ENCODE data around the gene ADRA1B.

Gene ADRA1B

GRCh38 chr5:160018945-160019625, 102.8 kb downstream of the ADRA1B start:
- DNase-seq (ENCODE audit: low read depth in 2 of 2), result no peak

- no peak for DNase-seq (ENCODE audit: low read depth in 2 of 2)
These were observed 104.0 kb downstream of the ADRA1B start for GRCh38 chr5:160020266-160020770.

- DNase-seq (ENCODE audit: low read depth in 2 of 2), result no peak
These were observed 104.7 kb downstream of the ADRA1B start for GRCh38 chr5:160020964-160021363.

- no peak for DNase-seq (ENCODE audit: low read depth in 2 of 2)
These were observed 105.7 kb downstream of the ADRA1B start for GRCh38 chr5:160021831-160022446.

Data from stimulated activated CD8-positive, alpha-beta memory T cell treated with anti-CD3 and anti-CD28 coated beads, Interleukin-2, amount 100 ng/mL, for 48 hours (primary cell).